NB4 (cell line): Measurements from ENCODE around the gene STK32B.

Source experiments
- CTCF ChIP-seq: IDR thresholded peaks from one replicate; pipeline ENCODE4 v1.5.1; 2012; ENCODE audit warnings: low read depth, low read length
- POLR2A ChIP-seq: IDR thresholded peaks from 2 replicates; pipeline ENCODE4 v1.6.1; 2011; ENCODE audit warnings: mild to moderate bottlenecking; ENCODE audit not compliant: insufficient read length; ENCODE audit errors: extremely low read depth

- TF ChIP-seq CTCF (no peak), POLR2A (no peak)
These were observed 24.9 kb upstream of the STK32B start for GRCh38 chr4:5026371-5026770.
